ENCODE data around the gene MRPL2.
"Not testable (repeated sequence)": the region's sequence is repeated elsewhere in the genome, so short reads cannot be mapped to it uniquely, and the experiment has no call there.

Gene MRPL2

DNA sequence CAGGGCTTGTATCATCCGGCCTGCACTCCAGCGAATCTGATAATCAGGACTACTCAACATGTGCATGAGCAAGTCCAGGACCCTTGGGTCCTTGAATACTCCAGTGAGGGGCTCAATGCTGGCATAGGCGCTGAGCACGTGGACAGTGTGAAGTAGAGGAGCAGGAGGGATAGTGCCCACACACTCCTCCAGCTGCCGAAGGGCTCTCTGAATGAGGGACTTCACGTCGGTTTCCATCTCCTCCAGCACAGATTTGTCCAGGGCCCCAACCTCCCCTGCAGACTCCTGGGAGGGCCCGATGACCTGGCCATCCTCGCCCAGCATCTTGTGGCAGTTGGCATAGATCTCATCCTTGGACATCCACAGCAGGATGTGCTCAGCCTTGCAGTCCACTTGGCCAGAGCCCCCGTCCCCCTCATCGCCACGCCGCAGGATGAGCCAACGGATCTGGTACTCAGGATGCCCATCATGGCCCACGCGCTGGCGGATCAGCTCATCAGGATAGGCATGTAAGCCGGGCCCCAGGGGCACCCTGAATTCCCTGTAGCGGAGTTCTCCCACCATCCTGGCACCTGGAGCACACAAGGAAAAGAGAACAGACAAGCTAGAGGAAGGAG lies 6.9 kb downstream of the MRPL2 start:
- DNase-seq = no peak

DNA sequence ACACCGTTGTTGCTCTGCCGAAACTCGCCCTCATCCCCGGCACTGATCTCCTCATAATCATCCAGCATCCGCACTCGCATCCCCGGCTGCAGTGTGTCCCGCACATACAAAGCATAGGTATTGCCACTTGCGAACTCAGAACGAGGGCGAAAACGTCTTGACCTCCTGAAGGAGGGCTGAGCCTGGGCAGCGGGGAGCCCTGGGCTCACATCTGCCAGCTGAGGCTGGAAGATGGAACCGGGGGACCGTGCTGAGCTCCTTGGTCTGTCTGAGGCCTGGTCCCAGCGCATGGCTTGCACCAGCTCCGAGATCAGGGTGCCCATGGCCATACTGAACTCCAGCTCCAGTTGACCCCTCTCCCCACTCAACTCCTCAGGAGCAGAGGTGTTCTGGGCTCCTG lies 8.3 kb downstream of the MRPL2 start:
- DNase-seq = no peak

DNA sequence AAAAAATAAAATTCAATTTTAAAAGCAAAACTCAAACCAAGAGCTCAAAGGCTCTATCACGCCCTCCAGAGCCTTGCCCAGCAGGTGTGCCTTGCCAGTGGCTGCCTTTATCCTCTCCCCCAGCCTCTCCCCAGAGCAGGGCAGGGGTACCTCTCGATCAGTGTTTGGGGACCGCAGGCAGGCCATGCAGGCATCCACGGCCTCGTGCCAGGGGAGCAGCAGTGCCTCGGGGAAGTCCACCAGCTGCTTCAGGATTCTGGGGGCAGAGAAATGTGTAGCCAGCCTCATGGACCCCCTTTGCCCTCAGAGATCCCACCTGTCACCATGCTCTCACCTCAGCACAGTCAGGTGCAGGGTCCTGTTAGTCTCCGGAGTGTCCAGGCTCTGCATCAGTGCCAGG lies 11.2 kb downstream of the MRPL2 start:
- DNase-seq = no peak

DNA sequence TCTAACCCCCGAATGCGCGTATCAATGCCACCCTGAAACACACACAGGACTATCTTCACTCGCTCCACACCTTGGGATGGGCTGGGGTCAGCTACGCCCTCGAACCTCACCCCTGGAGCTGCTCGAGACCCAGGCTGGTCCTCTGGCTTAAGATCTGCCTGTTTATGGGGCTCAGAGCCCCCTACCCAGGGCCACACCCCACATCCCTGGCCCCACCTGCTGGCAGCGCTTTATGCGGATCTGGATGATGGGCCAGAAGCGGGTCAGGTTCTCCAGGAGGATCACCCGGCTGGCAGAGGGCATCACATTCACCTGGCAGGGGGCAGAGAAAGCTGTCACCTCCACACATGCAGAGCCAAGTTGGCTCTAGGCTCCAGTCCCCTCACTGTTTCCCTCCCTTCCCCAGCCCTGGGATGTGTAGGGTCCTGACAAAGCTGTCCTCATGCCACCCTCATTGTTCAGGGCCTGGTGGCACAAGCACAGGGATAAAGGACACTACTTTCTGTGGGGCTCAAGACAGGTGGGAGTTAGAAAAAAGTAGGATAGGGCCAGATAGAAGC lies 13.8 kb downstream of the MRPL2 start:
- no peak for DNase-seq

DNA sequence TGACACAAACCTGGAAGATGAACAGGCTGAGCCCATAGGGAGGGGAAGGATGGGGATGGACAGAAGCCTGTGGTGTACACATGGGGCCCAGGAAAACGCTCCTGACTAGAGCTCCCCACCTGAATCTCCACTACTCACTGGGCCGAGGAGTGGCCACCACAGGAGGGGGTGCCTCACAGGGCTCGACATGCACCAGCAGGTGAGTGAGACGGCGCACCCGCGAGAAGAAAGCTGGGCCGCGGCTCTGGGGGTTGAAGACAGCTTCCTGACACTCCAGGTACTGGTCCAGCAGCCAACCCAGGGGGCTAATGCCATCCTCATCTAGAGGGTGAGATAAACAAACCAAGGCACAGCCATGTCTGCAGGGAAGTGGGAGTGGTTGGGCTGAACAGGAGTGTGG lies 15.9 kb downstream of the MRPL2 start:
- no peak for DNase-seq

DNA sequence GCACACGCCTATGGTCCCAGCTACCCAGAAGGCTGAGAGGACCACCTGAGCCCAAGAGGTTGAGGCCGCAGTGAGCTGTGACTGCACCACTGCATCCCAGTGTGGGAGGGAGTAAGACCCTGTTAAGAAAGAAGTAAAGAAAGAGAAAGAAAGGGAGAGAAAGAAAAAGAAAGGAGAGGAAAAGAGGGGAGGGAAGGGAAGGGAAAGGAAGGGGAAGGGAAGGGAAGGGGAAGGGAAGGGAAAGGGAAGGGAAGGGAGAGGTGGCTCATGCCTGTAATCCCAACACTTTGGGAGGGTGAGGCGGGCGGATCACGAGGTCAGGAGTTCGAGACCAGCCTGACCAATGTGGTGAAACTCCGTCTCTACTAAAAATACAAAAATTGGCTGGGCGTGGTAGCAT lies 17.8 kb downstream of the MRPL2 start:
- not testable (repeated sequence) for DNase-seq

DNA sequence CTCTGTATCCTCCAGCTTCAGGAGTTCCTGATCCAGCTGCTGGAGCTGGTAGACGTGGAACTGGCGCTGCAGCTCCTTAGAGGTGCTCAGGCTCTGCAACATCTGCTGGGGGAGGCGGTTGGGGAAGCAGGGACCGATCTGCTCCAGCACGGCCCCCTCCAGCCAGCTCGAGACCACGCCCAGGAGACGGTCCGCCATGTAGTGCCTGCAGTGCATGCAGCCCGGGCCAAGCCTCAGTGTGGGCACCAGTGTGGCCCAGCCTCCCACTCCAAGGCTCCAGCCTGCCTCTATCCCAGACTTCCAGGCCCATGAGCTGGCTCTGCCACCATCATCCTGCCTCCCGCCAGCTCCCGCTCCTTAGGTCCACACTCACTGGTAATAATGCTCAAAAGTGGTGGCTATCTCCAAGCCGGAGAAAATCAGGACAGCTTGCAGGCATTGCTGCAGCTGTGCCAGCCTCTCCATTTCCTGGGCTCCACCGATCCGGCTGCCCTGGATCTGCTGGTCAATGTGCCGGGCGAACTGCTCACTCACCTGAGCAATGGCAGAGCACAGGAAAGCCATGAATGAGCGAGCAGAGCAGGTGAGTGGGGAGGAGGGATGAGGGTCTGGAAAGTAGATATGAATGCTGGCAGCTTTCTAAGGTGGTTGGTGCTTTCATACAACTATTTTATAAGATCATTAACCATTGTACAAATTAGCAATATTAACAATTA lies 18.5 kb downstream of the MRPL2 start:
- DNase-seq = no peak

DNA sequence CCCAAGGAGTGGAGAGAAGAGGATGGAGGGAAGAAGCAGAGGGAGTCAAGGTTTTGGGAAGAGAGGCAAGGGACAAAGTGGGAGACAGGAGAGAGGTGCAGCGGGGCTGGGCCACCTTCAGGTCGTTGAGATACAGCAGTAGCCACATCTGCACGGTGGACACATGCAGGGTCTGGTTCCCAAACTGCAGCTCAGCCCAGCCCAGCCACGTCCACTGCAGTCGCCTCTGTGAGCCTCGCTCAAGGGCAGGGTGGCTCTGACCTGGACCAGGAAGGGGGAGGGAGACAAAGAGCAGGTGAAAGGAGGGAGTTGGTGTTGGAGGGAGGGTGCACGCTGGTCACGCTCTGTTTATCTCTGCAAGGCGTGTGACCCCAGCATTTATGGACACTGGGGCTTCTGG lies 20.5 kb downstream of the MRPL2 start:
- DNase-seq = no peak

DNA sequence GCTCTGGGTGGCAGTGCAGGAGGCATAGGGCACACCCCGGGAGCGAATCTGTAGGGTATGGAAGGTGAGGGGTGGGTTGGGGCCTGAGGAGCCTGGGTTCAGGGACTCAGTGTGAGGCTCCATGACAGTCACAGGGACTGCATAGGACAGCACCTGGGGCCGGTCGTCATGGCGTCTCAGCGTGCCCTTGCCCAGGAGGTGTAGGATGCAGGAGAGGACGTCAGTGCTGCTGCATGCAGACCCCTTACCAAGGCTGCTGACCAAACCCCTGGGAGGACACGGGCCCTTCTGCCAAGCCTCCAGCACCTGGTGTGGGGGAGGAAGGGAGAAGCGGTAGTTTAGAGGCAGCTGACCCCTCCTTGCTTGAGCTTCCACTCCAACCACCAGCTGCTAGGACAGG lies 21.5 kb downstream of the MRPL2 start:
- no peak for DNase-seq

DNA sequence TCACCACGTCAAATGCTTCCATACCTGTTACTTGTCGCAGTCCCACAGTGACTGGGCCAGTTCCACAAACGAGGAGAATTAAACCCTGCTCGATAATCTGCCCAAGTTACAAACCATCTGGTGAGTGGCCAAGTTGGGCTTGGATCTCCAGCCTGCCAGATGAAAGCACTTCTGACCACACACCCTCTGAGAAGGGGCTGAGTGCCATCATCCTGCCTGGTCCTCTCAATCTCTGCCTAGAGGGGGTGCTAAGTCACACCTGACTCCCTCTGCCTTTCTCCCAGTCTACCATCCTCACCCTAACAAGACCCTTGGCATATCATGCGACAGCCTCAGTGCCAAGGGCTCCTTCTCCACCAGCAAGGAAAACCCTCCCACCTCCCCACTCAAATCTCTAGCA lies 22.0 kb downstream of the MRPL2 start:
- no peak for DNase-seq

DNA sequence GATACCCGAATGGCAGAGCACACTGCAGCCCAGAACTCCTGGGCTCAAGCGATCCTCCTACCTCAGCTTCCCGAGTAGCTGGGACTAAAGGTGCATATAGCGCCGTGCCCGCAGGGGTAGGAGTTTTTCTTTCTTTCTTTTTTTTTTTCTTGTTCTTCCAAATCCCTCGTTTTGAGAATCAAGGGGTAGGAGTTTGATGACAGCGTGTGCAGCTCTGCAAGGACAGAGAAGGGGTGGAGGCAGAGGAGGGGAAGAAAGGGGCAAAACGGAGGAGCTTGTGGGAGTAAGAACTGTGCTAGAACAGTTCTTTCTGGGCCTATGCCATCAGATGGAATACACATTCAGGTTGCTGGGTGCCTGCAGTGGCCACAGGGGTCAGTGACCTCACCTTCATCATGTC lies 22.5 kb downstream of the MRPL2 start:
- no peak for DNase-seq

DNA sequence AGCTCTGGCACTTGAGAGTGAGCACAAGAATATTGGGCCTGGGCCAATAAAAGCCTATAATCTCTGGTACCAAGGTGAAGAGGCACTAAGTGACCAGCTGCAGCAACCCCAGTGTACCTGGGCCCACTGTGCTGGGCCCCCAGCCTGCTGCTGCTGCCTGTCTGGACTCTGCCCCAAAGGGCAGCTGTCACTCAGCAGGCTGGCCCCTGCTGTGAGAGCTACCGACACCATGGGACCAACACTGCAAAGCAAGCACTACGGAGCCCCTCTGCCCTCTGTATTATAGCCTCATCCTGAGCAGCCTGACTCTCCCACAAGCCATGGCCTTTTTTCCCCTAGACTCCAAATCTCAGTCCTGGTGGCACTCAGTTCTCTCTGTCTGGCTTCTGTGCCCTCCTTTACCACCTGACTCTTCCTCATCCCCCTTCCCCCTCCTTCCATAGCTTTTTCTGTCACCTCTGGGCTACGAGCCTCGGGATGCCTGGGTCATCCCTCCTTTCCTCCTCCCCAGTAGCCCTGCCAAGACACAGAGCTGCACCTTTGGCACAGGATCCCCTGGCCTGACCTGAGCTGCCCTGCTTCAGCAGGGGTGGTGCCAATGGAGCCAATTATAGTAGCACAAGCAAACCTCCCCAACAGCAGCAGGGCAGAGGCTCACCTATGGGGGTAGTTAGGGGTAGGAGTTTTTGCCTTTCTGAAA lies 23.6 kb downstream of the MRPL2 start:
- no peak for DNase-seq

DNA sequence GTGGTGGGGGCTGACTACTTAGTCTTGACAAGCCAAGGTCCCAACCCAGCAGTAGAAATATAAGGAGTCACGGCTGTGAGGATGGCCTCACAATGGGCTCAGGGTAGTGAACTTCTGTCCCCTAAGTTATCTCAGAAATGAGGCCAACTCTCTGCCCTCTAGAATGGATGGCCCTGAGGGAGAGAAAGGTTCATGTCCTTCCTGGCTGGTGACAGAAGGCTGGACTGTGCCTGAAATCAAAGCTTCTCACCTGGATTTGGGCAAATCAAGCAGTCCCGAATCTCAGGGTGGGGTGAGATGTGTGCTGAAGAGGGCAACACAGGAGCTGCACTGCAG lies 25.1 kb downstream of the MRPL2 start:
- DNase-seq = no peak

DNA sequence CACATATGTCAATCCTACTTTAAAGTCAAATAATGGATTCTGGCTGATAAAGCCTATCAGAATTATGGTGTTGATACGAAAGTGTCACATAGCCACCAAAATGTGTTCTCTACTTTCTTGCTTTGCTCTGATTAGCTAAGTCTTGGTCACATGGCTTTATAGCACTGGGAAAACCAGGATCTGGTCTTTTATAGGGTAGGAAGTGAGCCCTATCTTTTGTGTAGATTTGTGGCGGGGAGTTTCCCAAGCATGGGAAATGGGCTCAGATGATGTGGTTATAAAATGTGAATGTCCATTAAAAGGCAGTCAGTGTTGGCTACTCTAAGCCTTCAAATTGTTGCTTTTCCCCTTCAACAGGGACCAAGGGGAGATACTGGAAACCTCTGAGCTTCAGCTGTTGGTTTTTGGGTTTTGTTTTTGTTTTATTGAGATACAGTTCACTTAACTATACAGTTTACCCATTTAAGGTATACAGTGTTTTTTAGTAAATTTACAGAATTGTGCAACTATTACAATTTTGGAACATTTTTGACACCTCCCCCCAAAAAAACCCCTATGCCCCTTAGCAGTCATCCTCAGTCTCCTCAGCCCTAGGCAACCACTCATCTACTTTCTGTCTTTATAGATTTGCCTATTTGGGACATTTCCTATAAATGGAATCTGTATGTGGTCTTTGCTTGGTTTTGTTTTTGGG lies 25.6 kb downstream of the MRPL2 start:
- no peak for DNase-seq

DNA sequence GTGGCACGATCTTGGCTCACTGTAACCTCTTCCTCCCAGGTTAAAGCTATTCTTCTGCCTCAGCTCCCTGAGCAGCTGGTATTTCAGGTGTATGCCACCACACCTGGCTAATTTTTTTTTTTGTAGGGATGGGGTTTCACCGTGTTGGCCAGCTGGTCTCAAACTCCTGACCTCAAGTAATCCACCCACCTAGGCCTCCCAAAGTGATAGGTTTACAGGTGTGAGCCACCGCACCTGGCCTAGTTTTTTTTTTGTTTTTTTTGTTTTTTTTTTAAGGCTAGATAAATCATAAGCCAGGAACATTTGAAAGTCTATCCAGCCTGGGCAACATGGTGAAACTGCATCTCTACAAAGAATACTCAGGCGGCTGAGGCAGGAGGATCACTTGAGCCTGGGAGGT lies 26.9 kb downstream of the MRPL2 start:
- DNase-seq = no peak

DNA sequence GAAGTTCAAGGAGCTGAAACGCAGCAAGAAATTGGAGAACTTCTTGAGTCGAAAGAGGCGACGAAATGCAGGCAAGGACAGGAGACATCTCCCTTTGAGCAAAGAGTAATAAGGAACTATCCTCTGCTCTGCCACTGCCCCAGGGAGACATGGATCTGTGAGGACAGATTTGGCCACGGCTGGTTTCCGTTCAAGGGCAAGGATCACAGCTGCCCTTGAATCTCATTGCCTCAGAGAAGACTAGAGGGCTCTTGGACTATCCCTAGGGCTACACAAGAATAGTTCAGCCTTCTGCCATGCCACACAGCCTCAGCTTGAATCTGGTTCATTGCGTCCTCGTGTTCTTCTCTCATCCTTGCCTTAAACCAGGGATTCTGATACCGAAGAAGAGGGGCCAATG lies 30.1 kb downstream of the MRPL2 start:
- DNase-seq = no peak

DNA sequence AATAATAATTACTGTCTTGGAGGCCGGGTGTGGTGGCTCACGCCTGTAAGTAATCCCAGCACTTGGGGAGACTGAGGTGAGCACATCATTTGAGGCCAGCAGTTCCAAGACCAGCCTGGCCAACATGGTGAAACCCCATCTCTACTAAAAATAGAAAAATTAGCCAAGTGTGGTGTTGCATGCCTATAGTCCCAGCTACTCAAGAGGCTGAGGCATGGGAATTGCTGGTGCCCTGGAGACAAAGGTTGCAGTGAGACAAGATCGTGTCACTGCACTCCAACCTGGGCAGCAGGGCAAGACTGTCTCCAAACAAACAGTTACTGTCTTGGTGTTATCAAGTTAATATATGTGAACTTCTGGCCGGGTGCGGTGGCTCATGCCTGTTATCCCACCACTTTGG lies 32.9 kb downstream of the MRPL2 start:
- DNase-seq = no peak

DNA sequence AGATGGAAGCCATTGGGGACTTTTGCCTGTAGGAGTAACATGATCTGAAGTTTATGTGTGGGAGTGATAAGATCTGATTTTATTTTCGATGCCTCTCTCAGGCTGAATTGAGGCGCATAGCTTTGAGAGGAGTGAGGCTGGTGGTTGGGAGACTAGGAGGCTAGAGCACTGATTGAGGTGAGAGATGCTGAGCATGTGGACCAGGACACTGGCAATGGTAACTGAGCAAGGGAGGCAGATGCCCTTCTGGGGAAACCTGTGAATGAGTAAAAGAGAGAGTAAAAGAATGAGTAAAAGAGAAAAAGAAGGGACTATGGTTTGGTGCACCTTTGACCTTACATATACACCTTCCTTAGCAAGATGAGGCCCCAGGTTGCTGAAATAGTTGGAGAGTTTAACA lies 34.8 kb downstream of the MRPL2 start:
- no peak for DNase-seq

DNA sequence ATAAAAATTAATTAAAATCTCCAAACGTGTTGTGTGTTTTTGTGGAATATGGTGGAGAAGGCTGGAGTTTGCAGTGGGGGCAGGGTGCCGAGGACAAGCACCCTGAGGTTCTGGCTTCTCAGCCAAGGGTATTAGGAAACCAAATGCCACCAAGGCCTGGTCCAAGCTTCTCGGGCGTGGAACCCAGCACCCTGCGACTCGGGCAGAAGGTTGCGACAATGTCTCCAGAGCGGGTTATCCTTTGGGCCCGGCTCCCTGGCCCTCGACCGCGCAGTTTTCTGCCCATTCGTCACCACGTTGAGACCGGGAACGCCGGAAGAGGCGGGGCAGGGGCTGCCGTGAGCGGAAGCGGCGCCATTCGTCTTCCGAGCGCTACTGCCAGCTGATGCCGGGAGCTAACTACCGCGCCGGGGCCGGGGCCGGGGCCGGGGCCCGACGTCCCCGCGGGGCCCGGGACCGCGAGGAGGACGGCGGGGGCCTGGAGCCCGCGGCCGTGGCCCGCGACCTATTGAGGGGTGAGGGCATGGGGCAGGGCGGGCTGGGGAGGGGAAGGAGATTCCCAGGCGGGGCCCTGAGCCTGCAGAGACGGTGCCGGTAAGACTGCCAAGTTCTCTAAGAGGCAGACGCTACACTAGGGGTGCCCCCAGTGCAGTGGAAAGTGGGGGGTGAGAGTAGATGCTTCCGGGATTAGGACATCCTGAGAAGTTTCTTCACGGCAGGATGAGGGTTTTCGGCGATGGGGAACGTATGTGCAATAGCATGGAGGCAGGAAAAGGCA lies 37.8 kb downstream of the MRPL2 start, which contains the start of gene RRP36:
Gene RRP36, plus strand, starts transcription at position 354 of the 778 bp plus-strand sequence. Its CDS starts 32 bp downstream, at position 386.
- DNase-seq = peak; percentile 48

DNA sequence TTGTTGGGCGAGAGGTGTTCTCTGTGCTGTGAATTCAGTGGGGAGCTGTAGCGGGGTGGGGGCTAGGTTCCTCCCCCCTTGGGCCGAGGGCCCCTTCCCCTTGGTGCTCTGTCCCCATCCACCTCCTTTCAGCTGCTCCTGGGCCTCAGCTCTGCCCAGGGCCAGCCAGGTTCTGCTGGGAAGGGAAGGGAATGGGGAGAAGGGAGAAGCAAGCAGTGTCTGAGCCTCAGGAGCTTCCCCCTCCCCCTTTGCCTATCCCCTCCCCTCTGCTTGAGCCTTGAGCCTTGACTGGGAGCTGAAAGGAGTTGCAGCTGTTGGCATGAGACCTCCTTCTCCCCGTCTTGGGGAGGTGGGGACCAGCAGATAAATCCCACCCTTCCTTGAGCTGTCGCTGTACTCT lies 38.4 kb downstream of the MRPL2 start:
- no peak for DNase-seq

DNA sequence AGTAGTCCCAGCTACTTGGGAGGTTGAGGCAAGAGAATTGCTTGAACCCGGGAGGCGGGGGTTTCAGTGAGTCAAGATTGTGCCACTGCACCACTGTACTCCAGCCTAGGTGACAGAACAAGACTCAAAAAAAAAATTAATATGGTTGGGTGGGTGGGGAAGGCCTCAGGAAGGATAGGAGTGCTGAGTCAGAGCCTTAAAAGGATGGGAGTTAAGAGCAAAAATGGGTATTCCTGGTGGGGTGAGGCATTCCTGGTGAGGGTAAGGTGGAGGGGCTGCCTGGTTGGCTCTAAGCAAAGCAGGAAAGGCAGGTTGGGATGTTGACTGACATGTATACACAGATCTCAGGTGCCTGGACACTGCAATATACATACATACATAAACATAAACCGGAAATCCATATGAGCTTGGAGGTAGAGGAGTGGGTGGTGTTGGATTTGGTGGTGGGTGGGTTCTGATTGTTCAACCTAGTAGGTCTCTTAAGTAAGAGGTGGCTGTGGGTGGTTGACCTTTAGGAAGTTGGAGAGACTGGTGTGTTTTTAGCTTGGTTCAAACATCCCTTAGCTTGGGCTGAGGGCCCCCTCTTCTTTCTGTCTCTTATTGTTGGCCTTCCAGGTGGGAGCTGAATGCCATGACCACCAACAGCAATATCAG lies 39.1 kb downstream of the MRPL2 start:
- DNase-seq = no peak

DNA sequence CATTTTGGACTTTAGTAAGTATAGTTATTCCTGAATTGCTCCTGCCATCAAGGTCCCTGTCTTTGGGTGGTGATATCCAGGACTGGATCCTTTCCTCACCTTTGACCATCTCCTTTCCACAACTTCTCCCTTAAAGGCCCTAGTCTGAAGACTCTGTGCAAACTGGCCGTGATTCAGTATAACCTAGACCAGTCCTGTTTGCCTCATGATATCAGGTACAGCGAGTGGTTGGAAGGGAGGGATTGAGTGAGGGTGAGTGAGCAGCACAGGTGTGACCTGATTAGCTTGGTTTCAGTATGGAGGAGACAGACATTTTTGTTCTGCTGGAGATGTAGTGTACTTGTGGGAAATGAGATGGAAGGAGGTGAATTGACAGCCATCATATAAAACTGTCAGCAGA lies 40.1 kb downstream of the MRPL2 start:
- no peak for DNase-seq

All from NCI-H1694 treated with DMSO at 0.1 percent for 48 hours (cell line).